ENCODE data around the gene TMSB10. TPM values are rescaled to one million over a fixed set of nuclear protein-coding genes. Genes with fewer than 3 reads are reported as not detected.

The TMSB10 gene
- total RNA-seq, 1 donor from 2014 or later = 925 TPM

- Mint-ChIP-seq H3K4me1 (peaks cover 49% of the 10 kb centered on the region), H3K27ac (peak overlapping the region; percentile 87), H3K27me3 (no peaks in the 10 kb centered on the region), H3K9me3 (peaks cover 4% of the 10 kb centered on the region), H3K36me3 (ENCODE audit: low read depth) (peaks cover 29% of the 10 kb centered on the region), H3K4me3 (peak overlapping the region; percentile 93)
- TF ChIP-seq, protein P1, sequence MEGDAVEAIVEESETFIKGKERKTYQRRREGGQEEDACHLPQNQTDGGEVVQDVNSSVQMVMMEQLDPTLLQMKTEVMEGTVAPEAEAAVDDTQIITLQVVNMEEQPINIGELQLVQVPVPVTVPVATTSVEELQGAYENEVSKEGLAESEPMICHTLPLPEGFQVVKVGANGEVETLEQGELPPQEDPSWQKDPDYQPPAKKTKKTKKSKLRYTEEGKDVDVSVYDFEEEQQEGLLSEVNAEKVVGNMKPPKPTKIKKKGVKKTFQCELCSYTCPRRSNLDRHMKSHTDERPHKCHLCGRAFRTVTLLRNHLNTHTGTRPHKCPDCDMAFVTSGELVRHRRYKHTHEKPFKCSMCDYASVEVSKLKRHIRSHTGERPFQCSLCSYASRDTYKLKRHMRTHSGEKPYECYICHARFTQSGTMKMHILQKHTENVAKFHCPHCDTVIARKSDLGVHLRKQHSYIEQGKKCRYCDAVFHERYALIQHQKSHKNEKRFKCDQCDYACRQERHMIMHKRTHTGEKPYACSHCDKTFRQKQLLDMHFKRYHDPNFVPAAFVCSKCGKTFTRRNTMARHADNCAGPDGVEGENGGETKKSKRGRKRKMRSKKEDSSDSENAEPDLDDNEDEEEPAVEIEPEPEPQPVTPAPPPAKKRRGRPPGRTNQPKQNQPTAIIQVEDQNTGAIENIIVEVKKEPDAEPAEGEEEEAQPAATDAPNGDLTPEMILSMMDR (IDR thresholded peaks at IDR 0.05) = no peak
- intact Hi-C loops (cut with micrococcal nuclease) = loop anchor here (5.0 kb wide), 1 partner anchor 631 kb away; the partner anchor contains the start of gene MAT2A
- ChIA-PET POLR2A (interaction anchor here (0.6 to 5.3 kb wide), 22 partner anchors 8 to 512 kb away, joined by 3 to 326 read pairs (median 6); partner anchors contain the start of genes KCMF1, SH2D6, SUCLG1 and TGOLN2), CTCF (interaction anchor here (0.6 to 6.0 kb wide), 9 partner anchors 8 to 60 kb away, joined by 3 to 67 read pairs (median 8); partner anchors contain the start of gene TRABD2A)
- peak; percentile 9 for ATAC-seq (ENCODE audit: low read depth)
- peak; percentile 54 for DNase-seq
These were observed 848 bp downstream of the TMSB10 start for GRCh38 chr2:84906108-84906899.

DNA sequence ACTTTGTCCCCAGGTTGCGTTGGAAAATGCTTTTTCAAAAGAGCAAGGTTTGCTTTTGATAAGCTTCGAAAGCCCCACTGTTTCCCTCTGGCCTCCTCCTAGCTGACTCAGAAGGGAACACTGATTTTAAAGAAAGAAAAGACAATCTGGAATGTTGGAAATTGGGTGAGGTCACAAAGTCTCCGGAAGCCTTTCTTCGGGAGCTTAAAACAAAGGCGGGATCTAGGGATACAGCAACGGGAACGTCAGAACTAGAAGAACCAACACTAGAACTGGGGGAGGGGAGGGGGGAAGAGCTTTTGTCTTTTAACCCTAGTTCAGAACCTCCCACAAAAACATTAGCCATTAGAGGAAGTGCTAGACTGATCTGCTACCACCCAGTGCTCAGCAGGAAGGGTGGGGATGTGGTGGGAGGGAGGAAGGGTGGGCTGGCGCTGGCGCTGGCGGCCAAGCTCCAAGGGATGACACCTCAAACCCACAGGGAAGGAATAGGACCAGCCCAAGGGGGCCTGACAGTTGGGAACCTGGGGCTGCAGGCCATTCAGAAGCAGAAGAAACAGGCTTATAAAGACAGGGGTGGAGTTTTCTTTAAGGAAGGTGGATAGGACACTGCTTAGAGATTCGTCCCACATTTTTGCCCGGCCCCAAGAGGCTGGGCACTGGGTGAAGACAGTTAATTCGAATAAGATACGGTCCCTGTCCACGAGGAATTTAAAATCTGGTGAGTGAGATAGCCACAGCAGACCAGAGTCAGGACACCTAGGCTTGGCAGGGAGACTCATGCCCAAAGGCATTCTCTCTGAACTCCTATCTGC lies 1.7 kb downstream of the TMSB10 start:
- peak; percentile 36 for ATAC-seq (ENCODE audit: low read depth)
- peak; percentile 40 for DNase-seq
- CTCF ChIA-PET = interaction anchor here (1.0 to 6.0 kb wide), 6 partner anchors 9 to 33 kb away, joined by 3 to 67 read pairs (median 12); partner anchors contain the start of gene TRABD2A
- TF ChIP-seq, protein P1 (IDR thresholded peaks at IDR 0.05) = no peak
- H3K4me3 Mint-ChIP-seq = peak overlapping the region; percentile 93
- peaks cover 29% of the 10 kb centered on the region for H3K36me3 Mint-ChIP-seq (ENCODE audit: low read depth)
- H3K4me1 Mint-ChIP-seq = peaks cover 47% of the 10 kb centered on the region
- peaks cover 4% of the 10 kb centered on the region for H3K9me3 Mint-ChIP-seq
- intact Hi-C loops (cut with micrococcal nuclease) = loop anchor here (1.0 to 5.0 kb wide), 4 partner anchors 9 to 630 kb away; partner anchors contain the start of gene MAT2A
- H3K27me3 Mint-ChIP-seq = no peaks in the 10 kb centered on the region
- peak overlapping the region; percentile 87 for H3K27ac Mint-ChIP-seq
- POLR2A ChIA-PET = interaction anchor here (0.6 to 5.3 kb wide), 16 partner anchors 7 to 511 kb away, joined by 3 to 326 read pairs (median 17); partner anchors contain the start of genes KCMF1, SH2D6, SUCLG1 and TRABD2A

- Mint-ChIP-seq H3K4me3 (no peak overlapping the region), H3K4me1 (peaks cover 44% of the 10 kb centered on the region), H3K36me3 (ENCODE audit: low read depth) (peaks cover 29% of the 10 kb centered on the region), H3K27me3 (no peaks in the 10 kb centered on the region), H3K9me3 (peaks cover 4% of the 10 kb centered on the region), H3K27ac (peak overlapping the region; percentile 87)
- ATAC-seq (ENCODE audit: low read depth) (no peak), DNase-seq (no peak)
- intact Hi-C loops (cut with micrococcal nuclease) = loop anchor here (5.0 kb wide), 1 partner anchor 628 kb away; the partner anchor contains the start of gene MAT2A
- ChIA-PET CTCF (interaction anchor here (0.6 to 6.0 kb wide), 3 partner anchors 15 to 39 kb away, joined by 3 to 67 read pairs (median 3); partner anchors contain the start of gene TRABD2A), POLR2A (interaction anchor here (1.0 to 5.1 kb wide), 6 partner anchors 8 to 92 kb away, joined by 4 to 326 read pairs (median 34); partner anchors contain the start of gene TRABD2A)
- TF ChIP-seq, protein P1 (IDR thresholded peaks at IDR 0.05) = no peak
These were observed 3.7 kb downstream of the TMSB10 start for GRCh38 chr2:84908948-84909713.

- no peak overlapping the region for H3K4me3 Mint-ChIP-seq
- no peak overlapping the region for H3K27ac Mint-ChIP-seq
- peaks cover 38% of the 10 kb centered on the region for H3K4me1 Mint-ChIP-seq
- intact Hi-C loops (cut with micrococcal nuclease) = no loop called here
- ChIA-PET CTCF (no interaction called here), POLR2A (interaction anchor here (0.6 kb wide), 1 partner anchor 68 kb away, joined by 3 read pairs; no protein-coding TSS in a partner anchor)
- H3K9me3 Mint-ChIP-seq = peaks cover 4% of the 10 kb centered on the region
- peaks cover 23% of the 10 kb centered on the region for H3K36me3 Mint-ChIP-seq (ENCODE audit: low read depth)
- TF ChIP-seq, protein P1 (IDR thresholded peaks at IDR 0.05) = no peak
- DNase-seq (no peak), ATAC-seq (ENCODE audit: low read depth) (no peak)
- no peaks in the 10 kb centered on the region for H3K27me3 Mint-ChIP-seq
These were observed 5.8 kb downstream of the TMSB10 start for GRCh38 chr2:84911135-84911678.
